Bronchial epithelial cell (primary cell): Measurements from ENCODE around the gene PLOD2. TPM values are rescaled to one million over a fixed set of nuclear protein-coding genes. Genes with fewer than 3 reads are reported as not detected.

Experiments used
- DNase-seq: peaks from one replicate; pipeline ENCODE4 v3.0.0-alpha.2; 2010; ENCODE audit warnings: low read depth
- FAIRE-seq: peaks from 2 replicates; lab custom pipeline; 2011; peaks lifted over from hg19 to GRCh38; lab: Jason Lieb, UNC
- H3K27me3 ChIP-seq: 2 replicates; pipeline ENCODE4 v1.5.1; 2011; ENCODE audit warnings: low read length; ENCODE audit not compliant: control insufficient read depth, insufficient read depth
- H3K36me3 ChIP-seq: 2 replicates; pipeline ENCODE4 v1.5.1; 2011; ENCODE audit warnings: low read length; ENCODE audit not compliant: control insufficient read depth, insufficient read depth
- H3K4me3 ChIP-seq: 2 replicates; pipeline ENCODE4 v1.5.1; 2011; ENCODE audit warnings: mild to moderate bottlenecking, low read depth, low read length, control low read depth
- total RNA-seq: library from RNA; depleted of rRNA; stranded (reverse); fragments of >200 nt; gene quantifications from 2 replicates; pipeline ENCODE4 v1.2.1, GENCODE V29; 2014
- TF ChIP-seq, protein P1 (sequence below): IDR thresholded peaks from 2 replicates; pipeline ENCODE4 v1.5.1; 2011; ENCODE audit warnings: mild to moderate bottlenecking, moderate library complexity, low read length, control low read depth, inconsistent platforms; ENCODE audit not compliant: insufficient read depth, severe bottlenecking

PLOD2 gene
- total RNA-seq, 1 donor from 2014 or later = 36.6 TPM

DNA sequence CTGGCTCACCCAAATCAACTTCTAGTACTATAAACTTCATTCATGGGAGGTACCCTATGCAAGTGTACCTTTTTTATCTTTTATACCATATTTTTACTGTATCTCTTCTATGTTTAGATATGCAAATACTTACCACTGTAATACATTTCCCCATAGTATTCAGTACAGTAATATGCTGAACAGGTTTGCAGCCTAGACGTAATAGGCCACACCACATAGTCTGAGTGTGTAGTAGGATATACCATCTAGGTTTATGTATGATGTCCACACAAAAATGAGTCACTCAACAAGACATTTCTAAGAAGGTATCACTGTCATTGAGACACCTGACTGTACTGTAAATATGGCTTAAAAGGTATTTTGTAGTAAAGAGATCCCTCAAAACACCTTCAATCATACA lies 124.7 kb downstream of the PLOD2 start:
- Histone ChIP-seq H3K4me3 (no peak overlapping the region), H3K27me3 (no peaks in the 10 kb centered on the region), H3K36me3 (no peaks in the 10 kb centered on the region)
- DNase-seq (peak; percentile 20), FAIRE-seq (no peak)
- TF ChIP-seq, protein P1, sequence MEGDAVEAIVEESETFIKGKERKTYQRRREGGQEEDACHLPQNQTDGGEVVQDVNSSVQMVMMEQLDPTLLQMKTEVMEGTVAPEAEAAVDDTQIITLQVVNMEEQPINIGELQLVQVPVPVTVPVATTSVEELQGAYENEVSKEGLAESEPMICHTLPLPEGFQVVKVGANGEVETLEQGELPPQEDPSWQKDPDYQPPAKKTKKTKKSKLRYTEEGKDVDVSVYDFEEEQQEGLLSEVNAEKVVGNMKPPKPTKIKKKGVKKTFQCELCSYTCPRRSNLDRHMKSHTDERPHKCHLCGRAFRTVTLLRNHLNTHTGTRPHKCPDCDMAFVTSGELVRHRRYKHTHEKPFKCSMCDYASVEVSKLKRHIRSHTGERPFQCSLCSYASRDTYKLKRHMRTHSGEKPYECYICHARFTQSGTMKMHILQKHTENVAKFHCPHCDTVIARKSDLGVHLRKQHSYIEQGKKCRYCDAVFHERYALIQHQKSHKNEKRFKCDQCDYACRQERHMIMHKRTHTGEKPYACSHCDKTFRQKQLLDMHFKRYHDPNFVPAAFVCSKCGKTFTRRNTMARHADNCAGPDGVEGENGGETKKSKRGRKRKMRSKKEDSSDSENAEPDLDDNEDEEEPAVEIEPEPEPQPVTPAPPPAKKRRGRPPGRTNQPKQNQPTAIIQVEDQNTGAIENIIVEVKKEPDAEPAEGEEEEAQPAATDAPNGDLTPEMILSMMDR = no peak

DNA sequence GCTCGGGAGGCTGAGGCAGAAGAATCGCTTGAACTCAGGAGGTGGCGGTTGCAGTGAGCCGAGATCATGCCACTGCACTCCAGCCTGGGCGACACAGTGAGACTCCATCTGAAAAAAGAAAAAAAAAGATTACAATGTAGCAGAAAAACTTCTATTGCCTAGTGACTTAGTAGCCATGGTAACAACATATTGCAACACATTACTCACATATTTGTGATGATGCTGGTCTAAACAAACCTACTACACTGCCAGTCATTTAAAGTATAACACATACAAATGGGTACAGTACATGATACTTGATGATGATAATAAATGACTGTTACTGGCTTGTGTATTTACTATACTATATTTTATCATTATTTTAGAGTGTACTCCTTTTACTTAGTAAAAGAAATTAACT lies 125.6 kb downstream of the PLOD2 start:
- Histone ChIP-seq H3K4me3 (no peak overlapping the region), H3K36me3 (no peaks in the 10 kb centered on the region), H3K27me3 (no peaks in the 10 kb centered on the region)
- TF ChIP-seq, protein P1 = no peak
- DNase-seq (peak; percentile 40), FAIRE-seq (no peak)

DNA sequence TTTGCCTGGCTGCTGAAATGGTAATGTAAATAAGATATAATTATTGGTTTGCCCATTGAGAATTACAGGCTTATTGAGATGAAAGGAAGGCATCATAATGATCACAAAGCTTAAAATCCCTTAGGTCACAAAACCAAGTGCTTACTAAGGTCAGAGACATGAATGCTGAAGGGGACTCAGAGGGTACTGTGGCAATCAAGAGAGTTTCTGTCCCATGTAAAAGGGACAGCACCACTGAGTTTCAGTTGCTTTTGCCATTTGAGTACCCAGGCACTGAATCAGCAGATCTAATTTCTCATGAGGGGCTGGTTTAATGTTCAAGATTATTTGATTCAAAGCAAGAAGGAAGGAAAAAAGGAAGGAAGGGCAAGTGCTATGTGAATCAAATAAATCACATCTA lies 127.0 kb downstream of the PLOD2 start:
- TF ChIP-seq, protein P1 = no peak
- Histone ChIP-seq H3K27me3 (no peaks in the 10 kb centered on the region), H3K36me3 (no peaks in the 10 kb centered on the region), H3K4me3 (no peak overlapping the region)
- no peak for DNase-seq
- no peak for FAIRE-seq

DNA sequence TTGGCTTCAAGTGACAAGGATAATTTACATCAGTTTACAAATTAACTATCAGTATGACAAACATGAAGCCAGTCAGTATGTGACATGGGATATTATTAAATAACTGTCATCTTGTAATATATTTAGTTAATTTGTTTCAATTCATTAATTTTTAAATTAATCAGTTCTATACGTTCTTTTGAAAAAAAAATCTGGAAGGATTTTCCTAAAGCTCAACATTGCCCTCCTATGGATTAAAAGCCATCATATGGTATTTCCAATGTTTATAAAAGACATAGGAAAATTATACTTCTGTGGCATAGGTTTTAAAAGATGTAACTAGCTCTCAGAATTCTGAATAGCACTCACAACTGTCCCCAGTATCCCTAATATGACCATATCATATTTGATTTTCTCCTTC lies 134.4 kb downstream of the PLOD2 start:
- H3K4me3 ChIP-seq = no peak overlapping the region
- FAIRE-seq (no peak), DNase-seq (no peak)
- TF ChIP-seq, protein P1 = no peak
- no peaks in the 10 kb centered on the region for H3K27me3 ChIP-seq
- no peaks in the 10 kb centered on the region for H3K36me3 ChIP-seq

DNA sequence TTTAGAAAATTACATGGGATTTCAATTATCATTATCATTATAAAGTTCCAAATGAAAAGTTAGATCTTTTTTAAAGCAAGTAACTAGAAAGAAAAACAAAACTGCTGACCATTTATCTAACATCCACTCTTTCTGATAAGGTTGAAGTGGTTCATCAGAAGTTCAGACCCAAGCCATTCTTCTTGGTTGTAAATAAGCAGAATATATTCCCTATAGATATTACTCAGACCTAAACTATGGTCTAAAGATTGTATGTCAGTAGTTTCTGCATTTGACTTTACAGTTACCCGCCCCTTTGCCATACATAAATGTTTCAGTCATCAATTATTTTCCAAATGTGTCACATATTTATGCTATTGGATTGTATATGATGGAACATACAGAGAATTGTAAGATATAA lies 136.7 kb downstream of the PLOD2 start:
- FAIRE-seq (no peak), DNase-seq (no peak)
- TF ChIP-seq, protein P1 = no peak

DNA sequence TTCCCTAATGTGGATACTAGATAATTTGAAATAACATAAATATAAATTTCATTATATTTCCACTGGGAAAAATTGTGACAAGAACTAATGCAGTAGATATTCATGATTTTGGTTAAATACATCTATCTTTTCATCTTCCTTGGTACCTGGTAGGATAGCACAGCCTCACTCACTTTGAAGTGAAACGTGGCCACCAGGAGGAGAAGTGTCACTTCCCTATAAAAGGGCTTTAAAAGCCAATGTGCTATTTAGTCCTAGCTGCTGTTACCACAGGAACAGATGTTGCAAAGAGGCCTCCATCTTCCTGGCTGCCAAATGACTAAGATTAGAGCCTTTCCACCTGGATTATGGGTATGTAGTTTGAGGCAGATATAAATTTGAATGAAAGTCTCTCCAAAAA lies 140.0 kb downstream of the PLOD2 start:
- no peak for FAIRE-seq
- H3K27me3 ChIP-seq = no peaks in the 10 kb centered on the region
- H3K4me3 ChIP-seq = no peak overlapping the region
- DNase-seq = no peak
- TF ChIP-seq, protein P1 = no peak
- H3K36me3 ChIP-seq = no peaks in the 10 kb centered on the region

More for the DNA sequence above, 136.7 kb downstream of the PLOD2 start:
- Histone ChIP-seq H3K4me3 (no peak overlapping the region), H3K36me3 (no peaks in the 10 kb centered on the region), H3K27me3 (no peaks in the 10 kb centered on the region)
